ENCODE measurements around the gene SPINK6. TPM values are rescaled to one million over a fixed set of nuclear protein-coding genes. Genes with fewer than 3 reads are reported as not detected.

The SPINK6 gene
- total and polyA plus RNA-seq, 2 donors, result 1.2 to 9.9 TPM

GRCh38 chr5:148179234-148179824 lies 23.5 kb upstream of the SPINK6 start:
- H3K36me3 ChIP-seq (ENCODE audit: control insufficient read depth in 2 of 2, insufficient read depth in 2 of 2, low read length in 1 of 2), result no peaks in the 10 kb centered on the region
- 42% methylated on average over 3 of the region's 3 CpGs for WGBS
- H3K27me3 ChIP-seq (ENCODE audit: control insufficient read depth in 2 of 2, insufficient read depth in 1 of 2, low read length in 1 of 2), result no peaks in the 10 kb centered on the region
- no peak overlapping the region for H3K27ac ChIP-seq (ENCODE audit: low read depth in 1 of 2, low read length in 1 of 2)
- no peaks in the 10 kb centered on the region for H3K9me3 ChIP-seq (ENCODE audit: control insufficient read depth in 2 of 2, insufficient read depth in 1 of 2, low read length in 1 of 2)
- H3K4me1 ChIP-seq (ENCODE audit: control insufficient read depth in 2 of 2, insufficient read depth in 2 of 2, low read length in 2 of 2), result no peaks in the 10 kb centered on the region
- H3K4me3 ChIP-seq (ENCODE audit: low read length in 2 of 2), result no peak overlapping the region
- DNase-seq (ENCODE audit: low read depth in 6 of 9, low spot score in 9 of 9), result peak; percentile 3 to 64 (median 21)

- Histone ChIP-seq H3K4me3 (ENCODE audit: low read length in 2 of 2) (no peak overlapping the region), H3K9me3 (ENCODE audit: control insufficient read depth in 2 of 2, insufficient read depth in 1 of 2, low read length in 1 of 2) (no peaks in the 10 kb centered on the region), H3K27ac (ENCODE audit: low read depth in 1 of 2, low read length in 1 of 2) (no peak overlapping the region), H3K36me3 (ENCODE audit: control insufficient read depth in 2 of 2, insufficient read depth in 2 of 2, low read length in 1 of 2) (no peaks in the 10 kb centered on the region), H3K4me1 (ENCODE audit: control insufficient read depth in 2 of 2, insufficient read depth in 2 of 2, low read length in 2 of 2) (no peaks in the 10 kb centered on the region), H3K27me3 (ENCODE audit: control insufficient read depth in 2 of 2, insufficient read depth in 1 of 2, low read length in 1 of 2) (no peaks in the 10 kb centered on the region)
- WGBS, result 72% methylated on average over 3 of the region's 3 CpGs
- peak in 1 of 9 donors; percentile 2 for DNase-seq (ENCODE audit: low read depth in 6 of 9, low spot score in 9 of 9)
These were observed 16.4 kb upstream of the SPINK6 start for GRCh38 chr5:148186248-148187003.

- no peak overlapping the region for H3K4me3 ChIP-seq (ENCODE audit: low read length in 2 of 2)
- 71% methylated on average over 1 of the region's 1 CpG for WGBS
- no peak for DNase-seq (ENCODE audit: low read depth in 6 of 9, low spot score in 9 of 9)
- no peaks in the 10 kb centered on the region for H3K9me3 ChIP-seq (ENCODE audit: control insufficient read depth in 2 of 2, insufficient read depth in 1 of 2, low read length in 1 of 2)
- H3K36me3 ChIP-seq (ENCODE audit: control insufficient read depth in 2 of 2, insufficient read depth in 2 of 2, low read length in 1 of 2), result no peaks in the 10 kb centered on the region
- no peaks in the 10 kb centered on the region for H3K27me3 ChIP-seq (ENCODE audit: control insufficient read depth in 2 of 2, insufficient read depth in 1 of 2, low read length in 1 of 2)
- no peak overlapping the region for H3K27ac ChIP-seq (ENCODE audit: low read depth in 1 of 2, low read length in 1 of 2)
- no peaks in the 10 kb centered on the region for H3K4me1 ChIP-seq (ENCODE audit: control insufficient read depth in 2 of 2, insufficient read depth in 2 of 2, low read length in 2 of 2)
These were observed 11.8 kb upstream of the SPINK6 start for GRCh38 chr5:148191010-148191409.

GRCh38 chr5:148193202-148193601 lies 9.6 kb upstream of the SPINK6 start:
- DNase-seq (ENCODE audit: low read depth in 6 of 9, low spot score in 9 of 9), result no peak
- Histone ChIP-seq H3K4me1 (ENCODE audit: control insufficient read depth in 2 of 2, insufficient read depth in 2 of 2, low read length in 2 of 2) (no peaks in the 10 kb centered on the region), H3K27me3 (ENCODE audit: control insufficient read depth in 2 of 2, insufficient read depth in 1 of 2, low read length in 1 of 2) (no peaks in the 10 kb centered on the region), H3K4me3 (ENCODE audit: low read length in 2 of 2) (no peak overlapping the region), H3K9me3 (ENCODE audit: control insufficient read depth in 2 of 2, insufficient read depth in 1 of 2, low read length in 1 of 2) (no peaks in the 10 kb centered on the region), H3K36me3 (ENCODE audit: control insufficient read depth in 2 of 2, insufficient read depth in 2 of 2, low read length in 1 of 2) (no peaks in the 10 kb centered on the region), H3K27ac (ENCODE audit: low read depth in 1 of 2, low read length in 1 of 2) (no peak overlapping the region)
- WGBS, result 98% methylated on average over 1 of the region's 1 CpG

- WGBS, result 70% methylated on average over 2 of the region's 2 CpGs
- DNase-seq (ENCODE audit: low read depth in 6 of 9, low spot score in 9 of 9), result no peak
- Histone ChIP-seq H3K4me3 (ENCODE audit: low read length in 2 of 2) (no peak overlapping the region), H3K27me3 (ENCODE audit: control insufficient read depth in 2 of 2, insufficient read depth in 1 of 2, low read length in 1 of 2) (no peaks in the 10 kb centered on the region), H3K36me3 (ENCODE audit: control insufficient read depth in 2 of 2, insufficient read depth in 2 of 2, low read length in 1 of 2) (no peaks in the 10 kb centered on the region), H3K27ac (ENCODE audit: low read depth in 1 of 2, low read length in 1 of 2) (no peak overlapping the region), H3K9me3 (ENCODE audit: control insufficient read depth in 2 of 2, insufficient read depth in 1 of 2, low read length in 1 of 2) (no peaks in the 10 kb centered on the region), H3K4me1 (ENCODE audit: control insufficient read depth in 2 of 2, insufficient read depth in 2 of 2, low read length in 2 of 2) (no peaks in the 10 kb centered on the region)
These were observed 1.7 kb upstream of the SPINK6 start for GRCh38 chr5:148201151-148201550.

- H3K27ac ChIP-seq (ENCODE audit: low read depth in 1 of 2, low read length in 1 of 2), result no peak overlapping the region
- H3K27me3 ChIP-seq (ENCODE audit: control insufficient read depth in 2 of 2, insufficient read depth in 1 of 2, low read length in 1 of 2), result no peaks in the 10 kb centered on the region
- no peaks in the 10 kb centered on the region for H3K4me1 ChIP-seq (ENCODE audit: control insufficient read depth in 2 of 2, insufficient read depth in 2 of 2, low read length in 2 of 2)
- DNase-seq (ENCODE audit: low read depth in 6 of 9, low spot score in 9 of 9), result no peak
- H3K9me3 ChIP-seq (ENCODE audit: control insufficient read depth in 2 of 2, insufficient read depth in 1 of 2, low read length in 1 of 2), result no peaks in the 10 kb centered on the region
- H3K36me3 ChIP-seq (ENCODE audit: control insufficient read depth in 2 of 2, insufficient read depth in 2 of 2, low read length in 1 of 2), result no peaks in the 10 kb centered on the region
- 95% methylated on average over 4 of the region's 4 CpGs for WGBS
- no peak overlapping the region for H3K4me3 ChIP-seq (ENCODE audit: low read length in 2 of 2)
These were observed 2.4 kb downstream of the SPINK6 start for GRCh38 chr5:148205044-148205806.

GRCh38 chr5:148205865-148206264 lies 3.0 kb downstream of the SPINK6 start:
- Histone ChIP-seq H3K27ac (ENCODE audit: low read depth in 1 of 2, low read length in 1 of 2) (no peak overlapping the region), H3K36me3 (ENCODE audit: control insufficient read depth in 2 of 2, insufficient read depth in 2 of 2, low read length in 1 of 2) (no peaks in the 10 kb centered on the region), H3K27me3 (ENCODE audit: control insufficient read depth in 2 of 2, insufficient read depth in 1 of 2, low read length in 1 of 2) (no peaks in the 10 kb centered on the region), H3K9me3 (ENCODE audit: control insufficient read depth in 2 of 2, insufficient read depth in 1 of 2, low read length in 1 of 2) (no peaks in the 10 kb centered on the region), H3K4me1 (ENCODE audit: control insufficient read depth in 2 of 2, insufficient read depth in 2 of 2, low read length in 2 of 2) (no peaks in the 10 kb centered on the region), H3K4me3 (ENCODE audit: low read length in 2 of 2) (no peak overlapping the region)
- 93% methylated on average over 1 of the region's 1 CpG for WGBS
- no peak for DNase-seq (ENCODE audit: low read depth in 6 of 9, low spot score in 9 of 9)

GRCh38 chr5:148206620-148207019 lies 3.8 kb downstream of the SPINK6 start:
- Histone ChIP-seq H3K4me1 (ENCODE audit: control insufficient read depth in 2 of 2, insufficient read depth in 2 of 2, low read length in 2 of 2) (no peaks in the 10 kb centered on the region), H3K36me3 (ENCODE audit: control insufficient read depth in 2 of 2, insufficient read depth in 2 of 2, low read length in 1 of 2) (no peaks in the 10 kb centered on the region), H3K27me3 (ENCODE audit: control insufficient read depth in 2 of 2, insufficient read depth in 1 of 2, low read length in 1 of 2) (no peaks in the 10 kb centered on the region), H3K27ac (ENCODE audit: low read depth in 1 of 2, low read length in 1 of 2) (no peak overlapping the region), H3K9me3 (ENCODE audit: control insufficient read depth in 2 of 2, insufficient read depth in 1 of 2, low read length in 1 of 2) (no peaks in the 10 kb centered on the region), H3K4me3 (ENCODE audit: low read length in 2 of 2) (no peak overlapping the region)
- WGBS, result 95% methylated on average over 1 of the region's 1 CpG
- DNase-seq (ENCODE audit: low read depth in 6 of 9, low spot score in 9 of 9), result no peak

GRCh38 chr5:148208226-148208625 lies 5.4 kb downstream of the SPINK6 start:
- Histone ChIP-seq H3K9me3 (ENCODE audit: control insufficient read depth in 2 of 2, insufficient read depth in 1 of 2, low read length in 1 of 2) (no peaks in the 10 kb centered on the region), H3K27ac (ENCODE audit: low read depth in 1 of 2, low read length in 1 of 2) (no peak overlapping the region), H3K4me1 (ENCODE audit: control insufficient read depth in 2 of 2, insufficient read depth in 2 of 2, low read length in 2 of 2) (no peaks in the 10 kb centered on the region), H3K4me3 (ENCODE audit: low read length in 2 of 2) (no peak overlapping the region), H3K36me3 (ENCODE audit: control insufficient read depth in 2 of 2, insufficient read depth in 2 of 2, low read length in 1 of 2) (no peaks in the 10 kb centered on the region), H3K27me3 (ENCODE audit: control insufficient read depth in 2 of 2, insufficient read depth in 1 of 2, low read length in 1 of 2) (no peaks in the 10 kb centered on the region)
- no peak for DNase-seq (ENCODE audit: low read depth in 6 of 9, low spot score in 9 of 9)

All from thymus (tissue), 11 donors.